HuH-7 (cell line): ENCODE data around the gene ROCK1.
A peak's percentile ranks its signal among the peaks of the same experiment; 100 is the strongest.

Experiments used
- DNase-seq: peaks from one replicate; pipeline ENCODE4 v3.0.0; 2011; ENCODE audit warnings: low spot score

The ROCK1 gene

DNA sequence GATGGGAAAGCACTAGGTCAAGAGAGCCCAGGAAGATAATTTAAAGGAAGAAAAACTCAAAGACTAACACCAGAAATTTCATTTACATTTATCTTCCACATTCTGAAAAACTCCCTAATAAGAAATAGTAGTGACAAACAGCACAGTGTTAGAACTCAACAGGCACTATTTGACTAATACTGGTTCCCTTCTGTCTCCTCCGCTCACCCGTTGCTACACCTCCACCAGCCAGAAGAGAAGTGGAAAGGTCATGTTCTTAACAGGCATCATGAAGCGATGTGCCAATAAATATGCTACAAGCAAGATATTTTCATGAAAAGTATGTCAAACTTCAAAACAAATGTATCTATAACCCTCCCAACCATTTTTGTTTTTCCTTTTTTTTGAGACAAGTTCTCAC is 5.7 kb downstream of the ROCK1 start:
- no peak for DNase-seq

DNA sequence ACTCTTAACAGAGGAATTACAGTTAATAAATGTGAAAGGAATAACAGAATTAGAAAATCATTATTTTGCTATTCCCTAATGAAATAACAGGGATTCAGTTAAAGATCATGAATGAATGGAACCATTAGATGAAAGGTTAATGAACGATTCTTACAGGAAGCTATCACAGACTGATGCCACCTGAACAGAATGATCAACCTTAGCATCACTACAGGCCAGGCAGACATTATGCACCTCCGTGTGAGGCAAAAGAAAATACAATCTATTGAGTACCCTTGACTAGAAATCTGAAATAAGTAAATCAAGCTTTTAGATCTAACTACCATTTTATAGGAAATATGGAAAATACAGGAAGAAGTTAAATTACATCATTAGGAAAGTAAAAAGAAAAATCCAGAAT is 10.4 kb downstream of the ROCK1 start:
- no peak for DNase-seq

DNA sequence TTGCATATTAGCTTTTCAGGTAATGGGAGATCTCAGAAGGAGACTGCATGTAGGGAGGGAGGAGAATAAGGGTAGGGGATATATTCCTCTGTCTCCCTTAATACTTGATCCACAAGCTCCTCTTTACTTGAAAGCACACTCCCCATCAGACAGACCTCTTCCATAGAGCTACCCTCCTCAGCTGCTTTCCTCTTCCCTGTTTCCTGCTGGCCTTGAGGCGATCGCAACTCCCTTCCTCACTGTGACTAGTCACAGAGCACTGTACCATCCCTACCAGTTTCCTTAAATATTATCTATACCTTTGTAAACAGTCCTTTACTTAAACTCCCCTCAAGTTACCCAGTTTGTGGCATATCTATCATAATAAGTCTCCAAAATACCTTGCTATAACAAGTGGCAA is 10.9 kb downstream of the ROCK1 start:
- DNase-seq, result no peak

DNA sequence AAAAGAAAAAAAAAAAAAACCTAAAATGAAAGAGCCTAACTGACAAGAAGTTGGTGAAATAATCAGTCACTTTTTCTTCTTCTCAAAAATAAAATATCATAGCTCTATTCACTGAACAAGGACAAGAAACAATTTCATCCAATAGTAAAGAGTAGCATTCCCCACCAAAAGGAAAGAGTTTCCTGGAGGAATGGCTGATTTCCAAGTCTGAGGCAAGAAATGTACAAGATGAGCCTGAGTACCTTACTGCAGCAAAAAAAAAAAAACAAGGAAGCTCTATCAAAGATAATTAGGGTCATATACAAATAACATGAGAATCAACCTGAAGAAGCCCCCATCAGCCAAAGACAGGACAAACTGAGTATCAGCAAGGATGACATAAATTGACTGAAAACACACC is 11.5 kb downstream of the ROCK1 start:
- no peak for DNase-seq

DNA sequence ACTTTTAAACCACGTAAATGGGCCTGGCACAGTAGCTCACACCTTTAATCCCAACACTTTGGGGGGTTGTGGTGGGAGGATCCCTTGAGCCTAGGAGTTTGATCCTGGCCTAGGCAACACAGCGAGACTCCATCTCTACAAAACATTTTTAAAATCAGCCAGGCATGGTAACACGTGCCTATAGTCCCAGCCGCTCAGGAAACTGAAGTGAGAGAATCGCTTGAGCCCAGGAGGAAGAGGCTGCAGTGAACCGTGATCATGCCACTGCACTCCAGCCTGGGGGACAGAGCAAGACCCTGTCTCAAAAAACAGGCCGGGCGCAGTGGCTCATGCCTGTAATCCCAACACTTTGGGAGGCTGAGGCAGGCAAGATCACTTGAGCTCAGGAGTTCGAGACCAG is 12.2 kb downstream of the ROCK1 start:
- no peak for DNase-seq

DNA sequence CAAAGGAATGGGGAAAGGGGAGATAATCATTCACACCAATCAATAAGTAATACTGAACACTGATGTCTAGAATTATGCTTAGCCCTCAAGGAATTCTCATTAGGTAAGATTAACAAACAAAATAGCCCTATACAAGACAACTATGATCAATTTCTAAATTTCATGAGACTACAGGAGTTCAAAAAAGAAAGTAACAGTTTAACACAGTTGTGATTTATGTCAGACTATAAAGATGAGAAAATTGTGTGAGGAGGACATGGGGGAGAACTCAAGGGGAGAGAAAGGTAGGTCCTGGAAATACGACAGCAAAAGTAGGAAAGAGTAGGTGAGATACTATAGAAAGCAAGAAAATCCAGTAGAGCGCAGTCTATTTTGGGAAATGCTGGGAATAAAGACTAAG is 14.9 kb downstream of the ROCK1 start:
- no peak for DNase-seq

DNA sequence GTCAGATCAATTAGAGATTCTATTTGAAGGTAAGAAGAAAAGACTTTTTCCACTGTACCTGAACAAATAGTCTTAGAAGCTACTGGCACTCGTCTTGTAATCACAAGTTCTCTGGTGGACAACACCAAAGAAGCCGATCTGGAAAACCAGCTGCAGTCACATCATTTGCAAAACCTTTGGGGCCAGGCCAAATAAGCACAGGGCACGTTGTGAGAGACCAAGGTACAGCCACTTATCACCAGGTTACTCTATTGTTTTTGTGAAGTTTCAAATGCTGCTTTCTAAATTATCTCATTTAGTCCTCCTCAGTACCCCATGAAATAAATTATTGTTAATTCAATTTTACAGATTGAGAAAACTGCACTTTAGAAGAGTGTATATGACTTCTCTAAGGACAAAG is 18.5 kb downstream of the ROCK1 start:
- no peak for DNase-seq

DNA sequence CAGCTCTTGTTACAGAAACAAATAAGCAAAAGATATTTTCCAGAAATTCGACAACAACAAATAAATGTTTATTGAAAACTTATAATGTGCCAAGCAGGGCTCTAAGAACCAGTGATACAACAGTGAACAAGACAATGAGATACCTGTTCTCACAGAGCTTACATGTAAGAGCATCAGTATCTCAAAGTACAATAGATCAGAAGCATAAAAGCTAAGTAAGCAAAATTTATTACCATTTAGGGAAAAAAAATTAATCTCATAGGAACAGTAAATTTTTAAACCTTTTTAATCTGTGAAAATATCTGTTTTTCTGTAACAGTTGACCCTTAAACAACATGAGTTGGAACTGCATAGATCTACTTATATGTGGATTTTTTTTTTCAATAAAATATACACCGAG is 20.9 kb downstream of the ROCK1 start:
- DNase-seq, result no peak

DNA sequence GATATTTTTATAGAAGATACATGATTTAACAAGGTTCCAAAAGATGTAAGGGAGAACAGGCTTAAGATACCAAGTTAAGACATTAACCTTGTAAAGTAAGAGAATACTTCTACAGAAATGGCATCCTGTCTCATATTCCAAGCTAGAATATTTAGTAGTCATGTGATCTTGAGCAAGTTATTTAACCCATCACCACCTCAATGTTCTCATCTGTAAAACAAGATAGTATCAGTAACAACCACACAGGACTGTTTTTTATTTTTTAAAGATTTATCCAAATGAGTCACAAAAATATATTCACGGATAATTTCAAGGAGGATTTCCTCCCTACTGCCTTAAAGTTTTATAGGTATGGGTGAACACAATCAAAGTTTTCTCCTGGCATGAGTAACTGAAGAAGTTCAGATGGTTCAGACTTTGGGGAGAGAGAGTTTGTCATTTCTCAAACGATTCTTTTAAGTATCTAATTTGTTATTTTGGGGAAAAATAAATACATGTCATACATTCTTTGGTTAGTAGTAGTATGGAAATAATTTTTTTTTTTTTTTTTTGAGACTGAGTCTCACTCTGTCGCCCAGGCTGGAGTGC is 25.9 kb downstream of the ROCK1 start:
- no peak for DNase-seq

DNA sequence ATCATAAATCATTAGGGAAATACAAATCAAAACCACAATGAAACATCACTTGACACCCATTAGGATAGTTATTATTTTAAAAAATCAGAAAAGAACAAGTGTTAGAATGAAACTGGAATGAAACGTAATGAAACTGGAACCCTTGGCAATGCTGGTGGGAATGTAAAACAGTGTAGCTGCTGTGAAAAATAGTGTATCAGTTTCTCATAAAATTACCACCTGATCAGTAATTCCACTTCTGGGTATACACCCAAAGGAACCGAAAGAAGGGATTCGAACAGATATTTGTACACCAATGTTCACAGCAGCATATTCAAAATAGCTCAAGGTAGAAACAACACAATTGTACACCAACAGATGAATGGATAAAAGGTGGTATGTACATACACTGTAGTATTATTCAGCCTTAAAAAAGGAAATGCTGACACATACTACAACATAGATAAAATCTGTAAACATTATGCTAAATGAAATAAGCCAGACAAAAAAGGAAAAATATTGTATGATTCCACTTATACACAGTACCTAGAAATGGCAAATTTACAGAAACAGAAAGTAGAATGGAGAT is 27.0 kb downstream of the ROCK1 start:
- no peak for DNase-seq

DNA sequence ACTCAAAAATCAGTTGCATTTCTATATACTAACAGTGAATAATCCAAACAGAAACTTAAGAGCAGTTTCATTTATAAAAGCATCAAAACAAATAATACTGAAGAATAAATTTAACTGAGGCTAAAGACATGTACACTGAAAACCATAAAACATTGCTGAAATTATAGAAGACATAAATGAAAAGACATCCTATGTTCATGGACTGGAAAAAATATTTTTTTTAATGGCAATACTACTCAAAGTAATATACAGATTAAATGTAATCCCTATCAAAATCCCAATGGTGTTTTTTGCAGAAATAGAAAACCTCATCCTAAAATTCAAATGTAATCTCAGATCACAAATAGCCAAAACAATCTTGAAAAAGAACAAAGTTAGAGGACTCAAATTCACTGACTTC is 28.6 kb downstream of the ROCK1 start:
- DNase-seq, result no peak

DNA sequence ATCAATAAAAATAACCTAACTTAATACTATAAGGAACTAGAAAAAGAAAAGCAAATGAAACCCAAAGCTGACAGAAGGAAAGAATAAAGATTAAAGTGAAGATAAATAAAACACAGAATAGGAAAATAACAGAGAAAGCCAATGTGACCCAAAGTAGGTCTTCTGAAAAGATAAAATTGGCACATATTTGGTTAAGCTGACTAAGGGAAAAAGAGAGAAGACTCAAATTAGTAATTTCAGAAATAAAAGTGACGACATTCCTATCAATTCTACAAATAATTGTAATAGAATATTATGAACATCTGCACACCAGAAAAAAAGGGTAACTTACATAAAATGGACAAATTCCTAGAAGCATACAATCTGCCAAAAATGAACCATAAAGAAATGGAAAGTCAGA is 30.2 kb downstream of the ROCK1 start:
- DNase-seq, result no peak

DNA sequence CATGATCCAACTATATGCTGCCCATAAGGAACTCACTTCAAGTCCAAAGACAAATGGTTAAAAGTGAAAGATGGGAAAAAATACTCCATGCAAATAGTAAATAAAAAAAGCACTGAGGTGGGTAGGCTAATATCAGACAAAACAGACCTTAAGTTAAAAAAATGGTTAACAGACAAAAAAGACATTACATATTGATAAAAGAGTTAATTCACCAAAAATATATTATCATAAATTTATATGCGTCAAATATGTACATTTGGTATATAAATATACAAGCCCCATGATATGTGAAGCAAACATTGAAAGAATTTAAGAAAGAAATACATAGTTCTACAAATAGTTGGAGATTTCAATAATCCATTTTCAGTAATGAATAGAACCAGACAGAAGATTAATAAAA is 31.0 kb downstream of the ROCK1 start:
- DNase-seq, result no peak

DNA sequence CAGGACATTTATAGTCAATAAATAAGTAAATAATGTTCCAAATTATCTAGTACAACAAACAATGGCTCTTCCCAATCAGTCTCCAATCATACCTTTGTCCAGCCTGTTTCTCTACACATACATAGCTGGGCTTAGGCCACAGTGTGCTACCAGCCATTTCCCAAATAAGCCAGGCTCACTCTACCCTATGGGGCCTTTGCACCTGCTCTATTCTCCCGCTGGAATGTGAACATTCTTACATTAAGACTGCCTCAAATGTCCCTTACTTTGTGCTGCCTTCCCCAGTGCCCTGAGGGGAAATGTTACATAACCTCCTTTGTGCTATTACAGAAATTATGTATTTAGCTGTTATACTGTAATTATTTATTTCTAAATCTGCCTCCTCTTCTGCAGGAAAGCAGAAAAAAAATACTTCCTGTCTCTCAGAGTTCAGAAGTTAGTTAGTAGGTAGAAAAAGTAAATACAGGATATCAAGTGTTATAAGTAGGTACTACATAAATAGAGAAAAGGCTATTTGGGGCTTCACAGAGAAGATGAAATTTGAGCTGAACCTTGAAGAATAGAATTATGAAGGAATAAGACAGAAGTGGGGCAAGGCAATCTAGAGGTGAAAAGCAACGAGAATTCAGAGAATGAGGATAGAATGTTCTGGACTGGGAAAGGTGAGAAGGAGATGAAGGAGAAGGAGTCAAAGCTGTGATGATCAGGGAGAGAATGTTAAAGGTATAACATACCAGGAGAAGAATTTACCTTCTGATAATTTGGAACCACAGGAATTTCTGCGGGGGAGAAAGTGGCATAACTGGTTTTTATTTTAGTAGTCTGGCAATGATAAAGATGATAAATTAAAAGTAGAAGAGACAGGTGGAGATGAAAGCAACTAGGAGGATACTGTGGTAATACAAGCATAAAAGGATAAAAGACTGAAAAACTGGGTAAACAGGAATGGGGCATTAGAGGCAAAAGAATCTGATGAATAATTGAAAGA is 37.0 kb downstream of the ROCK1 start:
- no peak for DNase-seq

DNA sequence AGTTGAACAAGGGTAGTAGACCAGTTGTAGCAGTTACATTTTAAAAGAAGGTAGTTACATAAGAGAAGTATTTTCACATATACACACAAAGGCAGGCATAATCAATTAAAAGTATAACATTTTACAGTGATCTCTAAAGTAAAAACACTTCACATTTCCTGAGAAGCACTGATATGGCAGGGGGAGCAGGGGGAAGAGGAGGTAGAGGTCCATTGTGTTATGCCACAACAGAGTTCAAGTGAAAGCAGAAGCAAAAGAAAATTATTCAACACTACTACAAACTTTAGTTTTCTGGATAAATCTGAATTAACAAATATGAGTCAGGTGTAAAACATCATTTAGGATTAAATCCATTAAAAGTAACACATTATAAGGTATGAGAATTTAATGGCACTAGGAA is 38.4 kb downstream of the ROCK1 start:
- DNase-seq, result no peak

DNA sequence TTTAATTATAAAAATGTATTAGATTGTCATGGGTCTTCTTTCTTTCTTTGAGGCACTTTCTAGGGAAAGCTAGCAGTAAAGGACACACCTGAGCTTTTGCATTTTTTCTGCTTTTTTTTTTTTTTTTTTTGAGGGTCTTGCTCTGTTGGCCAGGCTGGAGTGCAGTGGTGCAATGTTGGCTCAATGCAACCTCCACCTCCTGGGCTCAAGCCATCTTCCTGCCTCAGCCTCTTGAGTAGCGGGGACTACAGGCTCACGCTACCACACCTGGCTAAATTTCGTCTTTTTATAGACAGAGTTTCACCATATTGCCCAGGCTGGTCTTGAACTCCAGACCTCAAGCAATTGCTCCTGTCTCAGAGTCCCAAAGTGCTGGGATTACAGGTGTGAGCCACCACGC is 40.5 kb downstream of the ROCK1 start:
- no peak for DNase-seq

DNA sequence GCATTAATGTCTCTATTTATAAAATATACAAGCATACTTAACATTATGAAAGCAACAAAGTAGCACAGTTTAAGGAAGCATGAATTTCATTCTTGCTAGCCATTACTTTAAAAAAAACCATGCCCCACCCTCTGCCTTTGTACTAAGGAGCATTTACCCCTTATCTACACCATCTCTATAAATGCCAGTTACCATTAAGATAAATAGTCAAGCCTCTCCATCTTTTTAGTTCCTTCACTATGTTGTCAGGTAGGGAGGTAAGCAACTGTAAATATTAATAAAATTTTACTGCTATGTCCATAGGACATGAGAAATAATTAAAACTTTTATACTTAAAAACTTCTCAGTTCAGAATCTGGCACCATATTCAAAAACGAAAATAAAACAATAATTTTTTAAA is 42.1 kb downstream of the ROCK1 start:
- no peak for DNase-seq

DNA sequence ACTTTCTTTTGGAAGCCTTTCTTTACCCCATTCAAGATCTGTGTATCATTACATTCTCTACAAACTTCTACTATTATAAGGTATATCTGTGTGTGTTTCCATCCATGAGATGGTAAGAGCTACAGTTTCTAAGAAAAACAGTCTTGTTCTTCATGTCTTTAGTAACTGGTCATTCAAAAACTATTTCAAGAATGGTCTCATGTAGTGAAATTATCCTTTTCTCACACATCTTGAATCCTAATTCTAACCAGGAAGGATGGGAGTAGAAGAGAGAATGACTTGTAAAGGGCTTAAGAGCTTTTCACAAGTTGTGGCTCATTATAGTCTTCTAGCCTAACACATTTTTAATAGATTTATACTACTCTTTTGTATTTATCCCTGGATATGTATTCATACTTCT is 47.3 kb downstream of the ROCK1 start:
- no peak for DNase-seq

DNA sequence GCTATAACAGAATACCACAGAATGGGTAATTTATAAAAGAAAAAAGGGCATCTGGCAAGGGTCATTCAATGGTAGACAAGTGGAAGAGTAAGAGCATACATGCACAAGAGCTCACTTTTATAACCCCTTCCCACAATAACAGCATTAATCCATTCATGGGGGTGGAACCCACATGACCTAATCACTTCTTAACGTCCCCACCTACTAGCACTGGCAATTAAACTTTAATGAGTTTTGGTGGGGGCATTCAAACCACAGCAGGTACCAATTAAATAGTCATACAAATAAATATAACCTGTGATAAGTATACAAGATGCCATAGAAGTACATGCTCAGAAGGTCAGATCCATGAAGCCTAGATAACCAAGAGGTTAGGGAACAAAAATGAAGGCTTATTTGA is 48.6 kb downstream of the ROCK1 start:
- DNase-seq, result no peak

DNA sequence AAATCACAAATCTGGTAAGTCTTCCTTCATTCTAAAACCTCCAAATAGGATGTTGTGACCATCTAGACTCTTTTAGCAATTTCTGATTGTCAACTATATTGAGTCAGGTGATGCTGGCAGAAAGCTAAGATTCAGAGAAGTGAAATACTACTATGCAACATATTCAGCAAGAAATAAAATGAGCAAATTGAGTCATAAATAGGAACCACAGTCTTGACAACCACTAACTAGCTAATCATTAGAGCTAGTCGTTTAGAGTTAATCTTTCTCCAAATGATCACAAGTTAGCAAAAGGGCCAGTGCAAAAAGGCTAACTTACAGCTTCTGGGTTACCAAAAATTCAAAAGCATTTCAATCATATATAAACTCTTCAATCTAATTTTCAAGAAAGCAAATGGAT is 54.5 kb downstream of the ROCK1 start:
- DNase-seq, result no peak

DNA sequence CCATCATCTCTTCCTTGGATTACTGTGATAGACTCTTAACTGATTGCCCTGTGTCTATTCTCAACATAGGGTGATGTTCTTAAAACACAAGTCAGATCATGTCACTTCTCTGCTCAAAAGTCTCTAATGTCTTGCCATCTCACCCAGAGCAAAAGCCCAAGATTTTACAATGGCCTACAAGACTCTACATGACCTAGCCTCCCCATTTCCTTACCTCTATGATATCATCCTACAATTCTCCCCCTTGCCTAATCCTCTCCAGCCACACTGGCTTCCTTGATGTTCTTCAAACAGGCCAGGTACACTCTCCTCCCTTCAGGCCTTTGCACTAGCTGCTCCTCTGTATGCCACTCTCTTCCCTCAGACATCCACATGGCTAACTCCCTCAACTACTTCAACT is 55.1 kb downstream of the ROCK1 start:
- DNase-seq, result no peak

DNA sequence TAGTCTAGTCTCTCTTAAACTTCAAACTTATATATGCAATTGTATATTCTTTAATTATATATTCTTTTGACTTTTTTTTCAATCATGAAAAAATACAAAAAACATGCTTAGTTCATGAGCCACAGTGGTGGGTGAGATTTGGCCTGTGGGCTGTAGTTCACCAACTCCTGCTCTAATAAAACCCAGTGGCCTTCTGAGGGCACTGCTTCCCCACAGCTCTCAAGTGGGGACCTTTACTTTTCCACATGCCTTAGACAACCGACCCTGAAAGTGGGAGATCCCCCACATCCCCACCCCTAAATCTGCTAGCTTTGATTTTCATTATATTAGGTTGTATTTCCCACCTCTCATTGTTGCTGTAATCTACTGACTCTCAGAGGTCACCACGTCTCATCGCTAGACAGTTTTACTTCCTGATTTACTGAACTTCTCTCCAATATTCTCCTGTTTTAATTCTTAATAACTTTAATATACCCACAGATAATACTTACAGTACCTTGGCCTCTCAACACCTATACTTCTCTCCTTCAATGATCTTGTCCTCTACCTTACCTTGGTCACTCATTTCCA is 57.3 kb downstream of the ROCK1 start:
- no peak for DNase-seq

DNA sequence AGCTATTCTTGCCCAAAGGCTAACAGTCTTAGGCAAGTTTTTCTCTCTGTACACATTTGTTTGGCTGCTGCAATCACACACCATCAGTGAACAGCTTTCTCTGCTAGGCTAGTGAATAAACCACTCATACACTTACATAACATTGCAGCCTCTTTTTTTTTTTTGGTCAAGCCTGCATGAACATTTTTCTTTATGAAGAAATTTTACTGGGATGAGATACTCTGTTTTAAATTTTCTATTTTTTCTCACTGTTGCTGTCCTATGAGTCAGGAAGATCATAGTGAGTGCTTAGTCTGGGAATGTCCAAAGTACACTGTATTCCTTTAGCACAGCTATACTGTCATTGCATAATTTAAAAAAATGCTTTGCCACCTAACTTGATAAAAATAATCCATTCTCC is 58.5 kb downstream of the ROCK1 start:
- DNase-seq, result peak; percentile 14
